SU-DHL-6 (cell line): ENCODE results near the gene HOXC11.

Experiments
- EZH2phosphoT487 ChIP-seq: fragments of 200-600 bp; sonication (generic), shearing (Covaris generic); conservative IDR thresholded peaks from 2 replicates; pipeline ENCODE4 v1.6.1; 2018; ENCODE audit warnings: mild to moderate bottlenecking, antibody characterized with exemption, low read length, moderate library complexity, mixed read lengths
- TF ChIP-seq, protein P1 (sequence below): fragments of 200-600 bp; sonication (generic); IDR thresholded peaks from one replicate; pipeline ENCODE4 v1.5.1; 2017; ENCODE audit warnings: antibody characterized with exemption, mild to moderate bottlenecking, low read length, moderate library complexity; ENCODE audit not compliant: insufficient read depth, poor library complexity, severe bottlenecking

DNA sequence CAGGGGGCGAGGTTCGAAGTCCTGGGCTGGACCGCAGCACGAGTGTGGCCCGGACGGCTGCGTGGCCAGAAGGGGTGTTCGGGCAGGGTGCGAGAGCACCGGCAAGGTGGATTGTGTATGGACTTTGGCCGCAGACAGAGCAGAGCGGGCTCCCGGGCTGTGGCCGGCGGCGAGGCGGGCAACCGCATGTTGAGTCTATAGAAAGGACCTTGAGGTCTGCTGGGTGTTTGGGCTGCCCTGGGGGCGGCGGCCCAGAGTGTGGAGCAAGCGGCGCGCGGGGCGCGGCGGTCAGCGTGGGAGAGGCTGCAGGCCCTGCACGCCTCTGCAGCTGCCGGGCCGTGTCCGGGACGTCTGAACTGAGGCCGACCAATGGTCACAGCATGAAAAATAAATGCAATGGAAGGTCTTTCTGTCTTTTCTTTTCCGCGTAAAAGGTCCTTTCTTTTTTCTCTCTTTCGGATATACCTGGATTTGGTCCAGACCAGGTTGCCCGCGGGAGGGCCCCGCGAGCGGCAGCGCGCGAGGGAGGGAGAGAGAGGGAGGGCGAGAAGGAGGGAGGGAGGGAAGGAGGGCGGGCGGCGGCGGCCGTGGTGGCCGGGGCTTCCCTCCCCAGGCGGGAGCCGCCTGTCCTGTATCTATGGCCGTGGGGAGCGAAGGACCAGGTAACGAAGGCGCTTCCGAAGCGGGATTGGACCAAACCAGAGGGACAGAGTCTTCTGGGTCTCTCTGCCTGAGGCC, 21.5 kb downstream of the HOXC11 start:
- TF ChIP-seq, protein P1, sequence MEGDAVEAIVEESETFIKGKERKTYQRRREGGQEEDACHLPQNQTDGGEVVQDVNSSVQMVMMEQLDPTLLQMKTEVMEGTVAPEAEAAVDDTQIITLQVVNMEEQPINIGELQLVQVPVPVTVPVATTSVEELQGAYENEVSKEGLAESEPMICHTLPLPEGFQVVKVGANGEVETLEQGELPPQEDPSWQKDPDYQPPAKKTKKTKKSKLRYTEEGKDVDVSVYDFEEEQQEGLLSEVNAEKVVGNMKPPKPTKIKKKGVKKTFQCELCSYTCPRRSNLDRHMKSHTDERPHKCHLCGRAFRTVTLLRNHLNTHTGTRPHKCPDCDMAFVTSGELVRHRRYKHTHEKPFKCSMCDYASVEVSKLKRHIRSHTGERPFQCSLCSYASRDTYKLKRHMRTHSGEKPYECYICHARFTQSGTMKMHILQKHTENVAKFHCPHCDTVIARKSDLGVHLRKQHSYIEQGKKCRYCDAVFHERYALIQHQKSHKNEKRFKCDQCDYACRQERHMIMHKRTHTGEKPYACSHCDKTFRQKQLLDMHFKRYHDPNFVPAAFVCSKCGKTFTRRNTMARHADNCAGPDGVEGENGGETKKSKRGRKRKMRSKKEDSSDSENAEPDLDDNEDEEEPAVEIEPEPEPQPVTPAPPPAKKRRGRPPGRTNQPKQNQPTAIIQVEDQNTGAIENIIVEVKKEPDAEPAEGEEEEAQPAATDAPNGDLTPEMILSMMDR, result no peak
- TF ChIP-seq EZH2phosphoT487, result no peak
